Measurements from ENCODE around the gene LTA. TPM values are rescaled to one million over a fixed set of nuclear protein-coding genes. Genes with fewer than 3 reads are reported as not detected.
"Not testable (repeated sequence)": the region's sequence is repeated elsewhere in the genome, so short reads cannot be mapped to it uniquely, and the experiment has no call there.

LTA gene
- polyA plus RNA-seq, 1 donor = 0.18 TPM

DNA sequence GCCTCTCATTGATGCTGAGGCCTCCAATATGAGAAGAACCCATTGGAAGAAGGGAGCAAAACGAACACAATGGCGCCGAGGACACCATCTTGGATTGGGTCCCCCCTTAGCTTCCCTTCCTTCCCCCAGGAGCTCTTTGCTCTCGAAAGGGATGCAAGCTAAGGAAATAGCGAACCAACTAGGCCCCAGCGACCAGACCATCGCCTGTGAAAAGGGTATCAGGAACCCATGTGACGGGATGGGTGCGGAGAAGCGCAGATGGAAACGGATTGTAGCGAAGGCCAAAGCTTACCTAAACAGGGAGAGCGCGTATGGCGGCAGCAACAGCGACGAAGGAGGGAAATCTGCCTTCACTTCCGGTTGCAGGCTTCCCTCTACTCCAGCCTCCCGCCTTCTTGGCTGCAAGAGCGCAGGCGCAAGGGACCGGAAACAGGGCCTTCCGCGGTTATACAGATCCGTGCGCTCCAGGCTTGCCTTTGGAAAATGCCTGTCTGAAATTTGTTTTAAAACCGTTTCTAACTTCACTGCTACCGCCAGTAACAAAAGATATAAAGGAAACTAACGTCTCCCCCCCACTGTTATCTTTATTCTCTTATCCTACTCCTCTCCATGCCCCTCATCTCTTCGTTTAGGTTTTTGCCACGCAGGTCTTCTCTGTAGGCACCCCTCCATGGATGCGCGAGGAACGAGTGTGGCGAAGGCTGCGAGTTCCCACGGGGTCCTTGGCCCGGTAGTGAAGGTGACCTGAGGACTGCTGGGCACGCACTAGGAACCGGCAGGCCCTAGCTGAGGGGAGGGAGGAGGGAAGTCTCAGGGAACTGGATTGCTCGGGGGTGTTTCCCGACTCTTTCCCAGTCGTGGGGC lies 30.2 kb upstream of the LTA start, which contains the start of gene DDX39B:
Gene DDX39B (minus strand): TSS at position 346 of the 864 bp plus-strand sequence. CDS start 1,471 bp downstream, outside the sequence.
- DNase-seq (ENCODE audit: low read depth) = peak; percentile 96

DNA sequence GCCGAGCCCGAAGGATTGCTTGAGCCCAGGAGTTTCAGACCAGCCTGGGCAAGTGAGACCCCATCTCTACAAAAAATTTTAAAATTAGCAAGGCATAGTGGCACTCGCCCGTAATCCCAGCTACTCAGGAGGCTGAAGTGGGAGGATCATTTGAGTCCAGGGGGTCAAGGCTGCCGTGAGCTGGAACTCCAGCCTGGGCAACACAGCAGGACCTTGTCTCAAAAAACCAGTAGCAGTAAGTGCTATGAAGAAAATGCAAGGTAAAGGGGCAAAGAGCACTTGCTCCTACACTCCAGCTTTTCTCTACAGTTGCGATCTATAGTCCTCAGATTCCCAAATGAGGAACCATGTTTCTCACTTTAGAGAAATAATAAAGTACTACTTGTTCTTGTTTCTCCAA lies 28.4 kb upstream of the LTA start:
- DNase-seq (ENCODE audit: low read depth) = no peak

DNA sequence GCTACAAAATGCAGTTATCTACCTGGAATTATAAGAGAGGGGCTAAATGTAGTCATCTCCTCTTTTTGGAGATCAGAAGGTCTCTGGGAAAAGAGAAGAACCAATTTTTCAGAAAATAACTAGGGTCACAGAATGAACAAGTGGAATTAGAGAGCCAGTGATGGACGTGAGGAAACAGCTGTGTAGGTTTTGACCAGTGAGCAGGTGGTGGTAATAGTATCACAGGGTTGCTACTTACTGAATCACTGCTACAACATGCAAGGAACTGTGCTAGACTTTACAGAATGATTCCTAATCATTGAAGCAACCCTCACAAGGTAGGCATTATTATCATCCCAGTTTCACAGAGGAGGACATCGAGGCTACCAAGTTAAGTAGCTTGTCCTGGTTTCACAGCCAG lies 27.4 kb upstream of the LTA start:
- DNase-seq (ENCODE audit: low read depth) = no peak

DNA sequence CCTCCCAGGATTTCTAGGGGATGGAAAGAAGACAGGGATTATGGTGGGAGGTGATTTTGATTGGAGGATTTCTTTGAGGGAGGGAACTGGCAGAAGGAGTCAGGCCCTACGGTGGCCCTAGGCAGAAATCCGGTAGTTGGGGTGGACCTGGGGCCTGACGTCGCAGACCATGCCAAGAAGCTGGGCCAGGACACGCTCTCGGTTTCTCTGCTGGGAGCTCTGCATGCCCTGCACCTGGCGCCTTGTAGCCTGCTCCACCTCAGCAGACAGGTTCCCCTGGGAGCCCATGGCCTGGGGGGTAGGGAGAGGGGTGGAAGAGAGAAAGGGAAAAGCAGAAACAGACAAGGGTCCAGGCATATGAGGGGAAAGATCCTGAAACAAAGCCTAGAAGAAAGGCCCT lies 26.8 kb upstream of the LTA start:
- DNase-seq (ENCODE audit: low read depth) = no peak

DNA sequence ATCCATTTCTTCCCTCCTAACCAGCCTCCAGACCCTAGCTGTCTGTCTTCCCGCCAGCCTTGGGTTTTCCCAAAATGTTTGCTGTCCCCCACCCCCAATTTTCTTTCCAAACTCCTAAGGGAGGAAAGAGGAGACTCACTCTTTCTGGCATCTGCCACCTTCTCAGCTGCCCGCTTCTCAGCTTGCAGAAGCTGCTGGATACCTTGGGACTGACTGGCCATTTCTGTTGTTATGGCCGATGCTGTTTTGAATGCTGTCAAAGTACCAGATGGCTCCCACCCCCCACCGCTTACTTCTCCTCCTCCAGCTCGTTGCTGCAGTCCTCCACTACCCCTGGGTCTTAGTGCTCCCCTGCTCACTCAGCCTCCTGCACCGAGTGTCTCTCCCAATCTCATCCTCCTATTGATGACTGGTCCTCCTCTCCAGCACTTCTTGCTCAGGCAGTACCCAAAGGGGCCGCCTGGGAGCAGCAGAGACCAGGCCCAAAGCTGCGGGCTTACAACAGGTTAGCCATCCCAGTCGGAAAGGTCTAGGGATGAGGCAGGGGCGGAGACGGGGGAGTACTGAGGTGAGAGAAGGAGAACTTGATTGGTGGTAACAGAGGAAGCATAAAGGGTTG lies 25.6 kb upstream of the LTA start, which contains the start of gene ATP6V1G2:
Gene ATP6V1G2 (minus strand): TSS at position 270 of the 619 bp plus-strand sequence. CDS start 49 bp downstream, at position 221.
- DNase-seq (ENCODE audit: low read depth) = no peak

DNA sequence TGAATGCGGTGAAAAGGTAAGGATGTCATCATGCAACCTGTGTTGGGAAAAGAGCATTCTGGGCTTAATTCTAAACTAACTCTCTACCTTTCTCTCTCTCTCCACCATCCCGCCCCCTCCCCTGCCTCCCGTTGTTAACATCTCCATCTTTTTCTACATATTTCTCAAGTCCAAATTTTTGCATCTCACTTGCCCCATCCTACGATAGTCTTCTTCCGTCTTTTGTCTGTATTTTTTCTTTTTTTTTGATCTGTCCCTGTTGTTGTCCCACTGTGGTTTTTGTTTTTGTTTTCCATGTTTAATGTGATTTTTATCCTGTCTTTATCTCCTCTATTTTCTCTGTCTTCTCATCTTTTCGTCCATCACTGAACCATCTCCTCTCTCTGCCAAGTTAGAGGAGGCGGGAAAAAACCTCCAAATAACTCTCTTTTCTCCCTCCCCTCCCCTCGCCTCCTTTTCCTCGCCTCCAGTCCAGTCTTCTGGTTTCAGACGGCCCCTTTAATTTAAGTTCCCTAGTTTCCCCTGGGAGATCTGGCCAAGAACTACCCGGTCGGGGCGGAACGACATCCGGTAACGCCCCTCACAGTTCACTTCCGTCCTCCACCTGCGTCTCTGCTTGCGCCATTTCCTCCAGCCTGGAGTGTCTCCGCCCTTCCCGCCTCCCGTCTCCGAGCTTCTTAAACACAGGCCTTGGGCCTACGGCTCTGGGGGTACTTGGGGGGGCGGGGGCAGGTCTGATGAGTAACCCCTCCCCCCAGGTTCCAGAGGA lies 24.9 kb upstream of the LTA start, which contains the start of gene NFKBIL1:
Gene NFKBIL1 (plus strand): TSS at position 651 of the 769 bp plus-strand sequence. CDS start 87 bp downstream, at position 738.
- peak; percentile 98 for DNase-seq (ENCODE audit: low read depth)

DNA sequence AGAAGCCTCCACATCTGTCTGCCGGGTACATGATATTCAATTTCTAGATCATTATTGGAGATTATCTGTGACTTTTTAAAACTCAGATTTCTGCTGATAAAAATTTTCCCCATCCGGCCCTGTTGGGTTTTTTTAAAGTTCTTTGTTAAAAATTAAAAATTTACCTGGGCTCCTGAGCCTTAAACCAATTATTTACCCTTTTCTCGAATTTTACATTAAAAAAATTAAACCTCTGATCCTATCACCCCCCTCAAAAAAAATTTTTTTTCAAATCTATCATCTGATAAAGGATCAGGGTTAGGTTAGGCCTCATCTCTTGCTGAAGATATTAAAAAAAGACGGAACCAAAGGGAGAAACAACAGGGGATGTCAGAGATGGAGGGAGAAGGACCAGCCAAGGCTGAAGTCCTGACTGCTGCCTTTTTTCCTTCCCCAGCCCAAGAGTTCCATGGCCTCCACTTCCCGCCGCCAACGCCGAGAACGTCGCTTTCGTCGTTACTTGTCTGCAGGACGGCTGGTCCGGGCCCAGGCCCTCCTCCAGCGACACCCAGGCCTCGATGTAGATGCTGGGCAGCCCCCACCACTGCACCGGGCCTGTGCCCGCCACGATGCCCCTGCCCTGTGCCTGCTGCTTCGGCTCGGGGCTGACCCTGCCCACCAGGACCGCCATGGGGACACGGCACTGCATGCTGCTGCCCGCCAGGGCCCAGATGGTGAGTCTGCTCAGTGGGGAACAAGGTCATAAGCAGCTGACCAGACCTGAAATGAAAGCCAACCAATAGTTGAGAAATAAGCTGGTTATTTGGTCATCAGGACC lies 24.2 kb upstream of the LTA start:
- no peak for DNase-seq (ENCODE audit: low read depth)

DNA sequence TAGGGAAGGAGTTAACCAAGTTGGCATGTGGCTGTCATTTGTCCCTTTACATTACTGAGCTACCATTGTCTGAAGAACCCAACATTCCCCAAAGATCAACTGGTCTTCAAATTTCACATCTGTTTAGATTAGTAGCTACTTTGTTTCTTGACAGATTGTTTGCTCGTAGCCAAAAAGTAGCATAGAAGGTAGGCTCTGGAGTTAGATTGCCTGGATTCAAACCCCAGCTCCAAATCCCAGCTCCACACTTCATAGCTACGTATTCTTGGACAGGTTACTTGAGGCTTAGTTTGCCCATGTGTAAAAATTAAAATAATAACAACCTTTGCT lies 23.6 kb upstream of the LTA start:
- no peak for DNase-seq (ENCODE audit: low read depth)

DNA sequence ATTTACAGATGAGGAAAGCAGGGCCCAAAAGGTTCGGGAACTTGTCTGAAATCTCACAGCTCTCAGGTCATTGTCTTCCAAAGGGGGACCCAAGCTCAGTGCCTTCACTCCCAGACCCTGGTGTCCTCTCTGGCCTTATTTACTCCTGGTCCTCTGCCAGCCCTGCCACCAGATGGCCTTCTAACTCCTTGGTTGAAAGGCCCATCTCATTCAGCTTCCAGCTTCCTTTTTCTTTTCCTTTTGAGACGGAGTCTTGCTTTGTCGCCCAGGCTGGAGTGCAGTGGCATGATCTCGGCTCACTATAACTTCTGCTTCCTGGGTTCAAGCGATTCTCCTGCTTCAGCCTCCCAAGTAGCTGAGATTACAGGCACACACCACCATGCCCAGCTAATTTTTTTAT lies 20.7 kb upstream of the LTA start:
- DNase-seq (ENCODE audit: low read depth) = not testable (repeated sequence)

DNA sequence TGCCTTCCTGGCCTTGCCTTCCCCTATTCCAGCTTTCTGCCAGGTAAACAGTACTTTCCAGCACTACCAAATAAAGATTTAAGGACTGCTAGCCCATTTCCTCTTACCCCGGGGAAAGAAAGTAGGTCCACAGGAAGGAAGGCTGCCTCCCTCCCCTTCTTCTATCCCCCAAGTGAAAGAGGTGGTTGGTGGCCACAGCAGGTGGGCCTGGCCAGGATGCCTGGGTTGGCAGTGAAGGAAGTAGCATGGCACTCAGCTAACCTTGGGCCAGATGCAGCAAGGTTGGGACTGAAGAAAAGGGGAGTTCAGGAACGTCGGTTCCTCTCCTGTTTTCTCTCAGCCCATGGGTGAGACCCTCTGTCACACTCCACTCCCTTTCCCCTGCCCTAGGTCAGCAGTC lies 15.8 kb upstream of the LTA start:
- no peak for DNase-seq (ENCODE audit: low read depth)

DNA sequence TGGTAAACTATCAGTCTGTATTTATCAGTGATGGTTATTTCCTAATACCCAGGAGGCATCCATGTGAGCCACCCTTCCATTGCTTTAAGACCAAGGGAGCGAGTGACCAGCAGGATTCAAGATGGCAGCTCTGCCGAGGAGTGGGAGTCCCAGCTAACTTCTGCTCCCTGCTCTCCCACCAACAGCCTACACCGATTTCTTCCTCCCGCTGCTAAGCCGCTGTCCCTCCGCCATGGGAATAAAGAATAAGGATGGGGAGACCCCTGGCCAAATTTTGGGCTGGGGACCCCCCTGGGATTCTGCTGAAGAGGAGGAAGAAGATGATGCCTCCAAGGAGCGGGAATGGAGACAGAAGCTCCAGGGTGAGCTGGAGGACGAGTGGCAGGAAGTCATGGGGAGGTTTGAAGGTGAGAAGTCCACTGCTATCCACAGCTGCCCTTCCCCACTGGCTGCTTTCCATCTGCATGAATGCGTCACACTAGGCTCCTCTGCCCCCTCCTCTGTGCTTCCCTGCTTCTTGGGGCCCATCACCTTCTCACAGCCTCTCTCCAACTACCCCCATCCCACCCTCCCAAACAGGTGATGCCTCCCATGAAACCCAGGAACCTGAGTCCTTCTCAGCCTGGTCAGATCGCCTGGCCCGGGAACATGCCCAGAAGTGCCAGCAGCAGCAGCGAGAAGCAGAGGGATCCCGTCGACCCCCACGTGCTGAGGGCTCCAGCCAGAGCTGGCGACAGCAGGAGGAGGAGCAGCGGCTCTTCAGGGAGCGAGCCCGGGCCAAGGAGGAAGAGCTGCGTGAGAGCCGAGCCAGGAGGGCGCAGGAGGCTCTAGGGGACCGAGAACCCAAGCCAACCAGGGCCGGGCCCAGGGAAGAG lies 14.4 kb upstream of the LTA start:
- DNase-seq (ENCODE audit: low read depth) = no peak

DNA sequence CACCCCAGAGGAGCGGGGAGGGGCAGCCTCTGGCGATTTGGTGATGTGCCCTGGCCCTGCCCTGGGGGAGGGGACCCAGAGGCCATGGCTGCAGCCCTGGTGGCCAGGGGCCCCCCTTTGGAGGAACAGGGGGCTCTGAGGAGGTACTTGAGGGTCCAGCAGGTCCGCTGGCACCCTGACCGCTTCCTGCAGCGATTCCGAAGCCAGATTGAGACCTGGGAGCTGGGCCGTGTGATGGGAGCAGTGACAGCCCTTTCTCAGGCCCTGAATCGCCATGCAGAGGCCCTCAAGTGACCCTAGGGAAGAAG lies 13.8 kb upstream of the LTA start:
- no peak for DNase-seq (ENCODE audit: low read depth)

DNA sequence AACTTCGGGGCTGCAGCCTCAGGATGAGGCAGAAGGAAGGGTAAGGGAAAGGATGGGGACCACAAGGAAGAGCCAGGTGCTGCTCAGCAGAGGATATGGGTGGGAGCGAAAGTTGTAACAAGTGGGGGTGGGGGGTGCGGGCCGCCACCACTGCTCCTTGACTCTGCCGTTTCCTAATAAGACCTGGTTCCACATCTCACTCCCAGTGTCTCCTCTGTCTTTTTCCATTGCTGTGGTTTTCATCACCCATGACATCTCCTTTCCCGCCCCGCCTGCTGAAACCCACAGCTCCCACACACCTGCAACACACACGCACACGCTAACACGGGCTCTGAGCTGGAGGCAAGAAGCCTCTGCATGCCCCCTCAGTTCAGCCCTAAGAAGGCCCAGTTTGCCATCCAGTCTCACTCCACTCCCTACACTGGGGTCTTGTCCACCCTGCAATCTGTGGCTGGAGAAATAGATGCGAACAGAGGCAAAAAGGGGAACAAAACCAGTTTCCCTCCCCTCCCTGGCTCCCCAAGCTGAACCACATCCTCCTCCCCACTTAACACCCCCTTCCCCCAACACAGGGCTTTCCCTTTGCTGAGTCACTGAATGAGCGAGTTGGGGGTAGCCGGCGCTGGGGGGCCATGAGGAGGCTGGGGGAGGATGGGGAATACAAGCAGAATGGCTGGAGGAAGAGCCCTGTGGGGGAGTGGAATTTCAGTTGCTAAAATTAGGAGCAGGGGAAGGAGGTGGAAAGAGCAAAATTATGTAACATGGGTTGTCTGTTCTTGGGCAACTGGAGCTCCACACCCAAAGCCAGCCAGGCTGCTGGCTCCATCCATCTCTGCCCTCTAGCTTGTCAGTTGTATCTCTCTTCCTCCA lies 13.2 kb upstream of the LTA start:
- no peak for DNase-seq (ENCODE audit: low read depth)

DNA sequence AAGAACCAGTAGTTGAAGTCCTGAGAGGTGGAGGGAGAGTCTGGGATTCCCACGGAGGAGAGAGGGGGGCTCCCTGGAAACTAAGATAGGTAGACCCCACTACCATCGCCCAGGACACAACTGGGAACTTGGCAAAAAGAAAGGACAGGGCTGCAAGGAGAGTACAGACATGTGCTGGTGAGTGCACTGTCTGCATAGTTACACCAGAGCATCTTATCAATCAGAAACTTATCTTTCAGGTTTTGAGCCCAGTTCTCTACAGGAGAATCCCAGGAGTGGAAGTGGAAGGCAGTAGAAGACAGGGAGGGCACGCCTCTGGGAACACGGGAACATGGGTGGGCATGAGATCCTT lies 12.5 kb upstream of the LTA start:
- DNase-seq (ENCODE audit: low read depth) = no peak

DNA sequence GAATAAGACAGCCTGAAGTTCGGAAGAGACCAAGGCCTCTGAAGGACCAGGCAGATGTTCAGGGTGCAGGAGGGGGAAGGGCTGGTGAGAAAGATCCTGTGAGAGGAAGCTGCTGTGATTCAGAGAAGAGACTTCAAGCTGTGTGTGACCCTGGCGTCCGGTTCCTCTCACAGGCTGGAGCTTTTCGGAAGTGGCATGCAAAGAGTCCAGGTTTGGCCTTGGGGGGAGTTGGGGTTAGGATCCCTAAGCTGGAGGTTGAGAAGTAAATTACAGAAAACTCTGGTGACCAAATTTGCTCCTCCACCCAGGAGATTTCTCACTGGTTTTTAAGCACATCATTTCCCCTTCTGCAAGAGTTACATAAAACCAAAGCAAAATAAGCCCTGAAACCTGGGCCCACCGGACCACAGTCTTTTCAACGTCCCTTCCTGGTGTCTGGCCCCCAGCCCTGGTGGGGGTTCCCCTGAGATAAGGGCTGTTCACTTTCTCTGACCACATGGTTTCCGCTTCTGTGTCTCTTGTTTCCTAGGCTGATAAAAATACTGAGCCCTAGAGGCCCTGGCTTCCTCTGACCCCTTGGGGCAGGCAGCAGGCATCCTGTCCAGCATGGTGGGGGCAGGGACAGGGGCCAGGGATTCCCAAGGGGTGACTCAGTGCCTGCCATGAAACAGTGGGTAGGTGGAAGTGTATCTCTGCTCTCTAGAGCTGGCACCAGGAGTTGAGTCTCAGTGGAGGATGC lies 12.0 kb upstream of the LTA start:
- no peak for DNase-seq (ENCODE audit: low read depth)

DNA sequence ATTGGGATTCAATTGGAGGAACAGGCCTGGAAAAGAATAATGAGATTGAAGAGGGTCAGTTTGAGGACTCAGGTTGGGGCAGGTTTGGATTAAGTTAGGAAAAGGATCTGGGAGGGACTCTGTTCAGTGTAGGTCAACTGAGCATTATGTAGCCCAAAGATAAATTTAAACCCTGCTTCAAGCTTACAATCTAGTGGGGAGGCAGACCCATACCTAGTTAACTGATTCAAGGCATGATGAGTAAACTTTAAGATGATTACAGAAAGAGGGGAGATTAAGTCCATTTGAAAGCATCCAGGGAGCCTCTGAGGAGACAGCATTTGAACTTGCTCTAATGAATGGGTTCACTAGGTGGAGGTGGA lies 11.4 kb upstream of the LTA start:
- no peak for DNase-seq (ENCODE audit: low read depth)

DNA sequence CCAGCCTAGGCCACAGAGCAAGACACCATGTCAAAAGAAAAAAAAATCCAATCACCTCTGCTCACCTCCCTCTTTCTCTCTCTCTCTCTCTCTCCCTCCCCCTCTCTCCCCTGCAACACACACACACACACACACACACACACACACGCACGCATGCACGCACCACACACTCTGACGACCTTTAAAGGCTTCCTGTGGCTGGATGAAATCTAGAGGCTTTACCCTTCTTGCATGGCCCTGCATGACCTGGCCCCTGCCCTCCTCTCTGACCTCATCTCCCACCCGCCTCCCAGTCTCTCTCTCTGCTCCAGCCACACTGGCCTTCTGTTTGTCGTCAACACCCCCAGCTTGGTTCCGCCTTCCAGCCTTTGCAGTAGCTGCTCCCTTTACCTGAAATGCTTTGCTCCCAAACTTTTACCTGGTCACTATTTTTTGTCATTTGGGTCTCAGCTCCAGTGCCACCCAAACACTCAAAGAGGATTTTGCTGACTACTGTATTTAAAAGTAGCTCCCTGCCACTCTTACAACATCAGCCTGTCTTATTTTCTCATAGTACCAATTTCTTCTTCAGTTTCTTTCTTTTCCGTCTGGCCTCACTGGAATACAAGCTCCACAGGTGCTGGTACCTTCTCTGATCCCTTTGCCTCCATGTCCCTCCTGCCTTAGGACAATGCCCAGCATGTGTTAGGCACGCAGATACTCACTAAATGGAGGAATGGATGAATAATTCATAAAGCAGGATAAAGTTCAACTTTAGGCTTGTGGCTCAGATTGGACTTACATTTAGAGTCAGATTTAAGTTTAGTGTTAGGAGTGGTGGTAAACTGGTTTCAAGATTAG lies 4.3 kb upstream of the LTA start:
- DNase-seq (ENCODE audit: low read depth) = no peak

DNA sequence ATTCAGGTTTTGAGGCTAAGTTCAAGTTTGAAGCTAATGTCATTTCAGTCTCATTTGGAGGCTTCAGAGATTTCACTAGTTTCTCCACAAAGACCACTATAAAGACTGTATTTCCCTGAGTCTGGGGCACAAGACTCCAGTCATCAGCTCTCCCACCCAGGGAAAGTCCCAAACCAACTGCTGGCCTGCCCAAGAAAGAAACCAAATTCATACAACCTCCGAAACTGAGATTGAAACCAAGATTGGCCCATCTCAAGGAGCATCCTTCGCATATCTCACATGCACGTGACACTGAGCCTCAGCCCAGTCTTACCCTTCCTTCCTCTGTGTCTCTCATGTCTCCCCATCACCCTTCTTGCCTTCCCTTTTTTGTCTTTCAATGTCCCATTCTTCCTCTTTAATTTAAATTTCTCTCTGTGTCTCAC lies 3.5 kb upstream of the LTA start:
- DNase-seq (ENCODE audit: low read depth) = no peak
